GM18873 (cell line): Measurements from ENCODE around the gene TRAF7.

Source experiments
- ATAC-seq: cut with Tn5 transposase; IDR thresholded peaks from one replicate; pipeline ENCODE4 v1.9.1; 2021; ENCODE audit warnings: mild to moderate bottlenecking, moderate library complexity, moderate number of reproducible peaks; ENCODE audit not compliant: unreplicated experiment, low FRiP score

The TRAF7 gene

GRCh38 chr16:2145843-2146242, 9.7 kb upstream of the TRAF7 start:
- ATAC-seq = no peak

- ATAC-seq = no peak
Observed at GRCh38 chr16:2147378-2147777, 8.2 kb upstream of the TRAF7 start.

- ATAC-seq = no peak
Observed at GRCh38 chr16:2147981-2148671, 7.5 kb upstream of the TRAF7 start, which contains the start of gene RAB26. TSS of gene RAB26 (plus strand) at chr16:2148625. CDS start at chr16:2148784, 159 bp downstream.

- no peak for ATAC-seq
Observed at GRCh38 chr16:2148714-2149629, 6.6 kb upstream of the TRAF7 start.

GRCh38 chr16:2149630-2150417, 5.8 kb upstream of the TRAF7 start:
- no peak for ATAC-seq

- no peak for ATAC-seq
Observed at GRCh38 chr16:2150418-2151187, 5.0 kb upstream of the TRAF7 start.

GRCh38 chr16:2151188-2152091, 4.1 kb upstream of the TRAF7 start:
- no peak for ATAC-seq

- ATAC-seq = no peak
Observed at GRCh38 chr16:2152695-2153506, 2.7 kb upstream of the TRAF7 start.

- no peak for ATAC-seq
Observed at GRCh38 chr16:2154533-2155090, 970 bp upstream of the TRAF7 start.

- ATAC-seq = no peak
Observed at GRCh38 chr16:2155977-2156848, 631 bp downstream of the TRAF7 start.

GRCh38 chr16:2156849-2157224, 1.3 kb downstream of the TRAF7 start:
- ATAC-seq = no peak

GRCh38 chr16:2157480-2158261, 2.1 kb downstream of the TRAF7 start:
- no peak for ATAC-seq

- no peak for ATAC-seq
Observed at GRCh38 chr16:2158262-2158638, 2.7 kb downstream of the TRAF7 start.

- no peak for ATAC-seq
Observed at GRCh38 chr16:2159175-2159838, 3.7 kb downstream of the TRAF7 start.

- ATAC-seq = peak; percentile 53
Observed at GRCh38 chr16:2160915-2161551, 5.5 kb downstream of the TRAF7 start.
